ENCODE data around the gene DNMT3A.
A peak's percentile ranks its signal among the peaks of the same experiment; 100 is the strongest.

Gene DNMT3A

GRCh38 chr2:25365241-25365640 lies 23.5 kb upstream of the DNMT3A start:
- Histone ChIP-seq H3K36me3 (replicated peaks in 1 of 2; ENCODE audit: control insufficient read depth in 2 of 2, insufficient read depth in 2 of 2, low read length in 2 of 2) (no peaks in the 10 kb centered on the region), H2BK120ac (ENCODE audit: low read depth, low read length) (no peak overlapping the region), H3K23ac (ENCODE audit: low read depth, low read length, poor library complexity) (no peak overlapping the region), H3K79me1 (ENCODE audit: low read depth, low read length) (no peaks in the 10 kb centered on the region), H3K4me2 (ENCODE audit: insufficient read depth, low read length, poor library complexity, severe bottlenecking) (no peak overlapping the region), H3K18ac (ENCODE audit: low read length) (no peak overlapping the region), H4K91ac (ENCODE audit: low read depth, low read length, poor library complexity) (no peak overlapping the region), H3K4ac (ENCODE audit: low read length) (no peak overlapping the region), H3K14ac (ENCODE audit: low read length) (no peak overlapping the region), H3K27me3 (ENCODE audit: control insufficient read depth in 3 of 3, insufficient read depth in 3 of 3, low read depth in 1 of 3, low read length in 3 of 3) (peaks cover 0 to 34% (median 4%) of the 10 kb centered on the region in 3 experiments), H2AK5ac (ENCODE audit: low read depth, low read length) (no peak overlapping the region), H2BK12ac (ENCODE audit: low read length) (no peak overlapping the region), H3K4me1 (ENCODE audit: control insufficient read depth in 2 of 2, insufficient read depth in 1 of 2, low read depth in 1 of 2, low read length in 2 of 2) (peaks cover 2% of the 10 kb centered on the region in 2 donors), H2BK5ac (ENCODE audit: low read length) (no peak overlapping the region), H2BK15ac (ENCODE audit: low read length) (no peak overlapping the region), H3K27ac (replicated peaks; ENCODE audit: low read length) (no peak overlapping the region), H3K9me3 (replicated peaks in 1 of 2; ENCODE audit: control insufficient read depth in 2 of 2, insufficient read depth in 1 of 2, low read depth in 1 of 2, low read length in 2 of 2) (no peaks in the 10 kb centered on the region), H2AFZ (ENCODE audit: low read length) (no peak overlapping the region), H3K9ac (ENCODE audit: low read depth, low read length, poor library complexity) (no peak overlapping the region), H3K4me3 (ENCODE audit: low read length in 2 of 2) (no peak overlapping the region), H4K8ac (ENCODE audit: low read depth, low read length) (no peak overlapping the region)
- no CpG with 5 or more reads among the region's 5 CpGs for WGBS, 2 donors (ENCODE audit: extremely low coverage in 2 of 2, insufficient read length in 2 of 2, insufficient replicate concordance in 1 of 2)
- DNase-seq (ENCODE audit: low spot score), result no peak

DNA sequence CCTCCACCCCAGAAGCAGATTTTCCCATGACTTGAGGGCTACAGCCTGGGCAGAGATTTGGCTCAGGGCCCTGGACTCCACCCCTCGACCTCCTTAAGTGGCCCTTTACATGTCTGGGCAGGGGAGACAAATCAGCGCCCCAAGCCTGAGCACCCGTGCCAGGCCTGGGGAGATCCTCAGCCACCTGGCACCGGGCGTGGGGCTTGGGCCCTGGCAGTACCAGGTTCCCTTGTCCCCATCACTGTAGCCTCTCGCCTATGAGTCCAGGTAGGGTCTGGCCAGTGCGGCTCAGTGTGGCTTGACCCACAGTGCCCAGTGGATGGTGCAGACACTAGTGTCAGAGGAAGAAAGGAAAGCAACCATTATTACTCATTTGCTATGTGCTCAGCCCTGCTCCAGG lies 22.0 kb upstream of the DNMT3A start:
- H3K14ac ChIP-seq (ENCODE audit: low read length), result no peak overlapping the region
- DNase-seq (ENCODE audit: low spot score), result no peak
- H3K9ac ChIP-seq (ENCODE audit: low read depth, low read length, poor library complexity), result no peak overlapping the region
- no peak overlapping the region for H3K23ac ChIP-seq (ENCODE audit: low read depth, low read length, poor library complexity)
- no peak overlapping the region for H2BK12ac ChIP-seq (ENCODE audit: low read length)
- H3K18ac ChIP-seq (ENCODE audit: low read length), result no peak overlapping the region
- H4K91ac ChIP-seq (ENCODE audit: low read depth, low read length, poor library complexity), result peak overlapping the region; percentile 33
- H3K4me3 ChIP-seq (ENCODE audit: low read length in 2 of 2), result no peak overlapping the region
- no peaks in the 10 kb centered on the region for H3K79me1 ChIP-seq (ENCODE audit: low read depth, low read length)
- no peaks in the 10 kb centered on the region for H3K9me3 ChIP-seq (replicated peaks in 1 of 2; ENCODE audit: control insufficient read depth in 2 of 2, insufficient read depth in 1 of 2, low read depth in 1 of 2, low read length in 2 of 2)
- H3K4me2 ChIP-seq (ENCODE audit: insufficient read depth, low read length, poor library complexity, severe bottlenecking), result no peak overlapping the region
- H3K4me1 ChIP-seq (ENCODE audit: control insufficient read depth in 2 of 2, insufficient read depth in 1 of 2, low read depth in 1 of 2, low read length in 2 of 2), result peaks cover 2% of the 10 kb centered on the region in 2 donors
- no peak overlapping the region for H3K27ac ChIP-seq (replicated peaks; ENCODE audit: low read length)
- H3K4ac ChIP-seq (ENCODE audit: low read length), result no peak overlapping the region
- no peak overlapping the region for H2AFZ ChIP-seq (ENCODE audit: low read length)
- H2BK120ac ChIP-seq (ENCODE audit: low read depth, low read length), result no peak overlapping the region
- no peak overlapping the region for H4K8ac ChIP-seq (ENCODE audit: low read depth, low read length)
- H2BK5ac ChIP-seq (ENCODE audit: low read length), result no peak overlapping the region
- WGBS, 2 donors (ENCODE audit: extremely low coverage in 2 of 2, insufficient read length in 2 of 2, insufficient replicate concordance in 1 of 2), result no CpG with 5 or more reads among the region's 7 CpGs
- peak overlapping the region; percentile 65 for H2AK5ac ChIP-seq (ENCODE audit: low read depth, low read length)
- peaks cover 0 to 41% (median 4%) of the 10 kb centered on the region in 3 experiments for H3K27me3 ChIP-seq (ENCODE audit: control insufficient read depth in 3 of 3, insufficient read depth in 3 of 3, low read depth in 1 of 3, low read length in 3 of 3)
- H2BK15ac ChIP-seq (ENCODE audit: low read length), result peak overlapping the region; percentile 60
- H3K36me3 ChIP-seq (replicated peaks in 1 of 2; ENCODE audit: control insufficient read depth in 2 of 2, insufficient read depth in 2 of 2, low read length in 2 of 2), result no peaks in the 10 kb centered on the region

- Histone ChIP-seq H3K4me1 (ENCODE audit: control insufficient read depth in 2 of 2, insufficient read depth in 1 of 2, low read depth in 1 of 2, low read length in 2 of 2) (peaks cover 2% of the 10 kb centered on the region in 2 donors), H2AK5ac (ENCODE audit: low read depth, low read length) (no peak overlapping the region), H3K79me1 (ENCODE audit: low read depth, low read length) (no peaks in the 10 kb centered on the region), H3K27me3 (ENCODE audit: control insufficient read depth in 3 of 3, insufficient read depth in 3 of 3, low read depth in 1 of 3, low read length in 3 of 3) (peaks cover 0 to 36% (median 4%) of the 10 kb centered on the region in 3 experiments), H3K36me3 (replicated peaks in 1 of 2; ENCODE audit: control insufficient read depth in 2 of 2, insufficient read depth in 2 of 2, low read length in 2 of 2) (no peaks in the 10 kb centered on the region), H3K4ac (ENCODE audit: low read length) (no peak overlapping the region), H3K27ac (replicated peaks; ENCODE audit: low read length) (no peak overlapping the region), H3K9ac (ENCODE audit: low read depth, low read length, poor library complexity) (no peak overlapping the region), H3K14ac (ENCODE audit: low read length) (no peak overlapping the region), H3K4me2 (ENCODE audit: insufficient read depth, low read length, poor library complexity, severe bottlenecking) (no peak overlapping the region), H3K4me3 (ENCODE audit: low read length in 2 of 2) (no peak overlapping the region), H2BK15ac (ENCODE audit: low read length) (no peak overlapping the region), H2BK120ac (ENCODE audit: low read depth, low read length) (no peak overlapping the region), H3K18ac (ENCODE audit: low read length) (no peak overlapping the region), H4K91ac (ENCODE audit: low read depth, low read length, poor library complexity) (no peak overlapping the region), H2BK12ac (ENCODE audit: low read length) (no peak overlapping the region), H2AFZ (ENCODE audit: low read length) (peak overlapping the region; percentile 57), H3K9me3 (replicated peaks in 1 of 2; ENCODE audit: control insufficient read depth in 2 of 2, insufficient read depth in 1 of 2, low read depth in 1 of 2, low read length in 2 of 2) (no peaks in the 10 kb centered on the region), H3K23ac (ENCODE audit: low read depth, low read length, poor library complexity) (no peak overlapping the region), H4K8ac (ENCODE audit: low read depth, low read length) (no peak overlapping the region), H2BK5ac (ENCODE audit: low read length) (no peak overlapping the region)
- DNase-seq (ENCODE audit: low spot score), result no peak
- no CpG with 5 or more reads among the region's 21 CpGs for WGBS, 2 donors (ENCODE audit: extremely low coverage in 2 of 2, insufficient read length in 2 of 2, insufficient replicate concordance in 1 of 2)
Measured at GRCh38 chr2:25362434-25363145, 20.9 kb upstream of the DNMT3A start.

- H3K4ac ChIP-seq (ENCODE audit: low read length), result no peak overlapping the region
- no peak overlapping the region for H3K14ac ChIP-seq (ENCODE audit: low read length)
- H3K9me3 ChIP-seq (replicated peaks in 1 of 2; ENCODE audit: control insufficient read depth in 2 of 2, insufficient read depth in 1 of 2, low read depth in 1 of 2, low read length in 2 of 2), result no peaks in the 10 kb centered on the region
- H2AK5ac ChIP-seq (ENCODE audit: low read depth, low read length), result no peak overlapping the region
- H3K27ac ChIP-seq (replicated peaks; ENCODE audit: low read length), result no peak overlapping the region
- no peak overlapping the region for H2BK15ac ChIP-seq (ENCODE audit: low read length)
- peak overlapping the region; percentile 38 for H3K4me2 ChIP-seq (ENCODE audit: insufficient read depth, low read length, poor library complexity, severe bottlenecking)
- H3K18ac ChIP-seq (ENCODE audit: low read length), result no peak overlapping the region
- peaks cover 0 to 36% (median 4%) of the 10 kb centered on the region in 3 experiments for H3K27me3 ChIP-seq (ENCODE audit: control insufficient read depth in 3 of 3, insufficient read depth in 3 of 3, low read depth in 1 of 3, low read length in 3 of 3)
- H2BK5ac ChIP-seq (ENCODE audit: low read length), result no peak overlapping the region
- no CpG with 5 or more reads among the region's 16 CpGs for WGBS, 2 donors (ENCODE audit: extremely low coverage in 2 of 2, insufficient read length in 2 of 2, insufficient replicate concordance in 1 of 2)
- no peak overlapping the region for H2BK120ac ChIP-seq (ENCODE audit: low read depth, low read length)
- H4K8ac ChIP-seq (ENCODE audit: low read depth, low read length), result no peak overlapping the region
- no peak overlapping the region for H2BK12ac ChIP-seq (ENCODE audit: low read length)
- H4K91ac ChIP-seq (ENCODE audit: low read depth, low read length, poor library complexity), result no peak overlapping the region
- peaks cover 2% of the 10 kb centered on the region in 2 donors for H3K4me1 ChIP-seq (ENCODE audit: control insufficient read depth in 2 of 2, insufficient read depth in 1 of 2, low read depth in 1 of 2, low read length in 2 of 2)
- H3K36me3 ChIP-seq (replicated peaks in 1 of 2; ENCODE audit: control insufficient read depth in 2 of 2, insufficient read depth in 2 of 2, low read length in 2 of 2), result no peaks in the 10 kb centered on the region
- no peak overlapping the region for H3K23ac ChIP-seq (ENCODE audit: low read depth, low read length, poor library complexity)
- peak; percentile 95 for DNase-seq (ENCODE audit: low spot score)
- H3K79me1 ChIP-seq (ENCODE audit: low read depth, low read length), result no peaks in the 10 kb centered on the region
- no peak overlapping the region for H3K4me3 ChIP-seq (ENCODE audit: low read length in 2 of 2)
- H3K9ac ChIP-seq (ENCODE audit: low read depth, low read length, poor library complexity), result no peak overlapping the region
- H2AFZ ChIP-seq (ENCODE audit: low read length), result peak overlapping the region; percentile 83
Measured at GRCh38 chr2:25362049-25362433, 20.3 kb upstream of the DNMT3A start.

Data from neuronal stem cell (in vitro differentiated cells).